CD4-positive, alpha-beta T cell treated with Interleukin-17A for 4 hours (primary cell): ENCODE data around the gene AMPH.
"Not testable (repeated sequence)": the region's sequence is repeated elsewhere in the genome, so short reads cannot be mapped to it uniquely, and the experiment has no call there.

Experiments used
- DNase-seq: peaks from one replicate; pipeline ENCODE4 v3.0.0-alpha.2; 2020; ENCODE audit warnings: mixed read lengths

The AMPH gene

GRCh38 chr7:38625866-38626265 lies 5.3 kb downstream of the AMPH start:
- no peak for DNase-seq

GRCh38 chr7:38615665-38616064 lies 15.5 kb downstream of the AMPH start:
- DNase-seq = no peak

- DNase-seq = no peak
Observed at GRCh38 chr7:38607466-38607865, 23.7 kb downstream of the AMPH start.

GRCh38 chr7:38600741-38601140 lies 30.4 kb downstream of the AMPH start:
- DNase-seq = no peak

GRCh38 chr7:38594949-38595348 lies 36.2 kb downstream of the AMPH start:
- no peak for DNase-seq

- no peak for DNase-seq
Observed at GRCh38 chr7:38592737-38593288, 38.4 kb downstream of the AMPH start.

- no peak for DNase-seq
Observed at GRCh38 chr7:38585572-38586354, 45.4 kb downstream of the AMPH start.

GRCh38 chr7:38584443-38585210 lies 46.5 kb downstream of the AMPH start:
- DNase-seq = no peak

- DNase-seq = no peak
Observed at GRCh38 chr7:38580485-38580884, 50.7 kb downstream of the AMPH start.

GRCh38 chr7:38574086-38574485 lies 57.1 kb downstream of the AMPH start:
- no peak for DNase-seq

GRCh38 chr7:38571620-38572019 lies 59.6 kb downstream of the AMPH start:
- not testable (repeated sequence) for DNase-seq

- DNase-seq = no peak
Observed at GRCh38 chr7:38568497-38568896, 62.7 kb downstream of the AMPH start.

- DNase-seq = no peak
Observed at GRCh38 chr7:38565289-38565688, 65.9 kb downstream of the AMPH start.

- no peak for DNase-seq
Observed at GRCh38 chr7:38563741-38564140, 67.4 kb downstream of the AMPH start.

- DNase-seq = no peak
Observed at GRCh38 chr7:38561166-38561565, 70.0 kb downstream of the AMPH start.

- DNase-seq = no peak
Observed at GRCh38 chr7:38558761-38559345, 72.3 kb downstream of the AMPH start.

- DNase-seq = no peak
Observed at GRCh38 chr7:38554586-38554985, 76.6 kb downstream of the AMPH start.

GRCh38 chr7:38550836-38551235 lies 80.3 kb downstream of the AMPH start:
- DNase-seq = no peak

- no peak for DNase-seq
Observed at GRCh38 chr7:38548605-38549004, 82.6 kb downstream of the AMPH start.

GRCh38 chr7:38546763-38547162 lies 84.4 kb downstream of the AMPH start:
- DNase-seq = no peak

GRCh38 chr7:38545977-38546376 lies 85.2 kb downstream of the AMPH start:
- DNase-seq = no peak

GRCh38 chr7:38542156-38542555 lies 89.0 kb downstream of the AMPH start:
- no peak for DNase-seq

- no peak for DNase-seq
Observed at GRCh38 chr7:38541440-38541839, 89.7 kb downstream of the AMPH start.
